Stimulated activated CD4-positive, alpha-beta T cell treated with anti-CD3 and anti-CD28 coated beads, Interleukin-12 subunit alpha, Interleukin-12 subunit beta, amount 100 ng/mL, for 48 hours (primary cell): Measurements from ENCODE around the gene CCDC183.
"Not testable (repeated sequence)": the region's sequence is repeated elsewhere in the genome, so short reads cannot be mapped to it uniquely, and the experiment has no call there.

Experiments used
- DNase-seq, 3 donors: peaks; one replicate each; pipeline ENCODE4 v3.0.0-alpha.2; 2020; ENCODE audit warnings: low read depth in 2 of 3, low spot score in 1 of 3

Gene CCDC183

GRCh38 chr9:136796238-136796774 is at the start of gene CCDC183:
CCDC183 (plus strand) TSS chr9:136796338; CDS start chr9:136796398, 60 bp downstream.
- no peak for DNase-seq

- no peak for DNase-seq
Measured at GRCh38 chr9:136746621-136747020, 49.5 kb upstream of the CCDC183 start.

GRCh38 chr9:136747161-136748060 is 48.7 kb upstream of the CCDC183 start:
- no peak for DNase-seq

- no peak for DNase-seq
Measured at GRCh38 chr9:136748201-136748600, 47.9 kb upstream of the CCDC183 start, which contains the start of gene LCN6. LCN6 (minus strand) TSS chr9:136748525; CDS start chr9:136748483, 42 bp downstream.

- DNase-seq, result no peak
Measured at GRCh38 chr9:136748666-136749611, 47.2 kb upstream of the CCDC183 start.

- no peak for DNase-seq
Measured at GRCh38 chr9:136750526-136750925, 45.6 kb upstream of the CCDC183 start.

GRCh38 chr9:136751244-136751643 is 44.9 kb upstream of the CCDC183 start:
- DNase-seq, result no peak

- no peak for DNase-seq
Measured at GRCh38 chr9:136751814-136752213, 44.3 kb upstream of the CCDC183 start.

- DNase-seq, result no peak
Measured at GRCh38 chr9:136753371-136754058, 42.6 kb upstream of the CCDC183 start.

- no peak for DNase-seq
Measured at GRCh38 chr9:136754059-136754572, 42.0 kb upstream of the CCDC183 start.

GRCh38 chr9:136754626-136755301 is 41.4 kb upstream of the CCDC183 start:
- DNase-seq, result no peak

GRCh38 chr9:136755302-136756133 is 40.6 kb upstream of the CCDC183 start:
- DNase-seq, result not testable (repeated sequence)

GRCh38 chr9:136756134-136756438 is 40.1 kb upstream of the CCDC183 start:
- DNase-seq, result no peak

GRCh38 chr9:136756836-136757235 is 39.3 kb upstream of the CCDC183 start:
- no peak for DNase-seq

- DNase-seq, result no peak
Measured at GRCh38 chr9:136757328-136757727, 38.8 kb upstream of the CCDC183 start.

GRCh38 chr9:136757751-136758140 is 38.4 kb upstream of the CCDC183 start:
- no peak for DNase-seq

GRCh38 chr9:136759001-136759400 is 37.1 kb upstream of the CCDC183 start:
- no peak for DNase-seq

GRCh38 chr9:136759436-136760325 is 36.5 kb upstream of the CCDC183 start:
- DNase-seq, result no peak
